ENCODE data around the gene CSRNP2. TPM values are rescaled to one million over a fixed set of nuclear protein-coding genes. Genes with fewer than 3 reads are reported as not detected.

The CSRNP2 gene
- total and polyA plus RNA-seq, 2 experiments from 2014 or later = 6.9 to 30.9 TPM

DNA sequence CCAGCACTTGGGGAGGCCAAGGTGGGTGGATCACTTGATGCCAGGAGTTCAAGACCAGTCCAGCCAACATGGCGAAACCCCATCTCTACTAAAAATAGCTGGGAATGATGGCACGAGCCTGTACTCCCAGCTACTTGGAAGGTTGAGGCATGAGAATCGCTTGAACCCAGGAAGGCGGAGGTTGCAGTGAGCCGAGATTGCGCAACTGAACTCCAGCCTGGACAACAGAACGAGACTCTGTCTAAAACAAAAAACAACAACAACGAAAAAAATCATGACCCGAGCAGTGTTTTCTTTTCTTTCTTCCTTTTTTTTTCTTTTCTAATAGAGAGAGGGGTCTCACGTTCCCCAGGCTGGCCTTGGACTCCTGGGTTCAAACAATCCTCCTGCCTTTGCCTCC, 3.5 kb upstream of the CSRNP2 start:
- TF ChIP-seq, protein P1, sequence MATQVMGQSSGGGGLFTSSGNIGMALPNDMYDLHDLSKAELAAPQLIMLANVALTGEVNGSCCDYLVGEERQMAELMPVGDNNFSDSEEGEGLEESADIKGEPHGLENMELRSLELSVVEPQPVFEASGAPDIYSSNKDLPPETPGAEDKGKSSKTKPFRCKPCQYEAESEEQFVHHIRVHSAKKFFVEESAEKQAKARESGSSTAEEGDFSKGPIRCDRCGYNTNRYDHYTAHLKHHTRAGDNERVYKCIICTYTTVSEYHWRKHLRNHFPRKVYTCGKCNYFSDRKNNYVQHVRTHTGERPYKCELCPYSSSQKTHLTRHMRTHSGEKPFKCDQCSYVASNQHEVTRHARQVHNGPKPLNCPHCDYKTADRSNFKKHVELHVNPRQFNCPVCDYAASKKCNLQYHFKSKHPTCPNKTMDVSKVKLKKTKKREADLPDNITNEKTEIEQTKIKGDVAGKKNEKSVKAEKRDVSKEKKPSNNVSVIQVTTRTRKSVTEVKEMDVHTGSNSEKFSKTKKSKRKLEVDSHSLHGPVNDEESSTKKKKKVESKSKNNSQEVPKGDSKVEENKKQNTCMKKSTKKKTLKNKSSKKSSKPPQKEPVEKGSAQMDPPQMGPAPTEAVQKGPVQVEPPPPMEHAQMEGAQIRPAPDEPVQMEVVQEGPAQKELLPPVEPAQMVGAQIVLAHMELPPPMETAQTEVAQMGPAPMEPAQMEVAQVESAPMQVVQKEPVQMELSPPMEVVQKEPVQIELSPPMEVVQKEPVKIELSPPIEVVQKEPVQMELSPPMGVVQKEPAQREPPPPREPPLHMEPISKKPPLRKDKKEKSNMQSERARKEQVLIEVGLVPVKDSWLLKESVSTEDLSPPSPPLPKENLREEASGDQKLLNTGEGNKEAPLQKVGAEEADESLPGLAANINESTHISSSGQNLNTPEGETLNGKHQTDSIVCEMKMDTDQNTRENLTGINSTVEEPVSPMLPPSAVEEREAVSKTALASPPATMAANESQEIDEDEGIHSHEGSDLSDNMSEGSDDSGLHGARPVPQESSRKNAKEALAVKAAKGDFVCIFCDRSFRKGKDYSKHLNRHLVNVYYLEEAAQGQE (IDR thresholded peaks at IDR 0.05; ENCODE audit: unreplicated experiment) = no peak
- TF ChIP-seq EZH2phosphoT487 (IDR thresholded peaks at IDR 0.05; ENCODE audit: unreplicated experiment) = no peak
- Histone ChIP-seq H3K4me3 (no peak overlapping the region), H3K9me2 (ENCODE audit: insufficient read depth) (no peaks in the 10 kb centered on the region), H3K4me1 (ENCODE audit: insufficient read depth) (peaks cover 6% of the 10 kb centered on the region), H3K27me3 (ENCODE audit: insufficient read depth) (no peaks in the 10 kb centered on the region), H2AFZ (no peak overlapping the region), H3K4me2 (no peak overlapping the region), H4K20me1 (replicated peaks; ENCODE audit: insufficient read depth) (peaks cover 4% of the 10 kb centered on the region), H3F3A (replicated peaks; ENCODE audit: low read depth) (peaks cover 5% of the 10 kb centered on the region; the same call in 1 of the 2 replicates), H3K27ac (ENCODE audit: low read depth) (no peak overlapping the region), H3K79me2 (replicated peaks; ENCODE audit: insufficient read depth) (peaks cover 6% of the 10 kb centered on the region), H3K36me3 (ENCODE audit: insufficient read depth) (no peaks in the 10 kb centered on the region)
- DNase-seq (ENCODE audit: low spot score) (no peak), ATAC-seq (no peak)
- H3K4me1 Mint-ChIP-seq = peaks cover 6% of the 10 kb centered on the region; the same call in 2 of the 3 replicates
- H3K4me3 Mint-ChIP-seq = no peak overlapping the region
- H3K27ac Mint-ChIP-seq = no peak overlapping the region
- H3K36me3 Mint-ChIP-seq (ENCODE audit: low read depth) = peaks cover 3% of the 10 kb centered on the region; the same call in 2 of the 3 replicates
- H3K9me3 Mint-ChIP-seq = no peaks in the 10 kb centered on the region
- H3K27me3 Mint-ChIP-seq (ENCODE audit: insufficient read depth, low read depth, poor library complexity) = peaks cover 11% of the 10 kb centered on the region

DNA sequence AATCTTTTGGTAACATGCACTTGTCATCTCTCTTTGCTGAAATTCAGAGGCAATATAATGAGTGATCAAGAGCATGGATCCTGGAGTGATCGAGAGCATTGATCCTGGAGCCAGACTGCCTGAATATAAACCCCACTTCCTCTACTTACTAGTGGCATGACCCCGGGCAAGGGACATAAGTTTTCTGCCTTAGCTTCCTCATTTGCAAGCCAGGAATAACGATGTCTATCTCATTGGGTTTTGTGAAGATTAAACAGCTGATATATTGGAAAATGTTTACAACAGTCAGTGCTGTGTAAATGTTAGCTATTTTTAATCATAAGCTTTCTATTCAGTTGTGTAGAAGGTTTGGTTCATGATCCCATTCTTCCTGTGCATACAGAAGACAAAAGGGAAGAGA, 2.4 kb upstream of the CSRNP2 start:
- H4K20me1 ChIP-seq (replicated peaks; ENCODE audit: insufficient read depth) = peaks cover 12% of the 10 kb centered on the region
- H3K36me3 Mint-ChIP-seq (ENCODE audit: low read depth) = peaks cover under 1% of the 10 kb centered on the region; the same call in 2 of the 3 replicates
- DNase-seq (ENCODE audit: low spot score) (no peak), ATAC-seq (no peak)
- H3K79me2 ChIP-seq (replicated peaks; ENCODE audit: insufficient read depth) = peaks cover 18% of the 10 kb centered on the region
- H3K27me3 Mint-ChIP-seq (ENCODE audit: insufficient read depth, low read depth, poor library complexity) = peaks cover 11% of the 10 kb centered on the region
- no peak overlapping the region for H3K4me3 ChIP-seq
- no peak overlapping the region for H3K4me2 ChIP-seq
- no peak overlapping the region for H3K27ac ChIP-seq (ENCODE audit: low read depth)
- no peaks in the 10 kb centered on the region for H3K27me3 ChIP-seq (ENCODE audit: insufficient read depth)
- H3K9me2 ChIP-seq (ENCODE audit: insufficient read depth) = no peaks in the 10 kb centered on the region
- no peak overlapping the region for H3K4me3 Mint-ChIP-seq
- no peak overlapping the region for H2AFZ ChIP-seq
- H3K36me3 ChIP-seq (ENCODE audit: insufficient read depth) = no peaks in the 10 kb centered on the region
- peaks cover 12% of the 10 kb centered on the region for H3K4me1 ChIP-seq (ENCODE audit: insufficient read depth)
- H3K27ac Mint-ChIP-seq = no peak overlapping the region
- no peaks in the 10 kb centered on the region for H3K9me3 Mint-ChIP-seq
- H3F3A ChIP-seq (replicated peaks; ENCODE audit: low read depth) = peaks cover 5% of the 10 kb centered on the region; the same call in 1 of the 2 replicates
- H3K4me1 Mint-ChIP-seq = peaks cover 13% of the 10 kb centered on the region
- TF ChIP-seq STAT1 (IDR thresholded peaks at IDR 0.05; ENCODE audit: unreplicated experiment) (no peak), JUNB (IDR thresholded peaks at IDR 0.05; ENCODE audit: unreplicated experiment) (no peak), EZH2phosphoT487 (IDR thresholded peaks at IDR 0.05; ENCODE audit: unreplicated experiment) (no peak), POLR2AphosphoS5 (IDR thresholded peaks at IDR 0.05; ENCODE audit: low read depth) (no peak), ZNF331 (CRISPR knock-in tag; IDR thresholded peaks at IDR 0.05; ENCODE audit: low read depth) (no peak)
- TF ChIP-seq, protein P2, sequence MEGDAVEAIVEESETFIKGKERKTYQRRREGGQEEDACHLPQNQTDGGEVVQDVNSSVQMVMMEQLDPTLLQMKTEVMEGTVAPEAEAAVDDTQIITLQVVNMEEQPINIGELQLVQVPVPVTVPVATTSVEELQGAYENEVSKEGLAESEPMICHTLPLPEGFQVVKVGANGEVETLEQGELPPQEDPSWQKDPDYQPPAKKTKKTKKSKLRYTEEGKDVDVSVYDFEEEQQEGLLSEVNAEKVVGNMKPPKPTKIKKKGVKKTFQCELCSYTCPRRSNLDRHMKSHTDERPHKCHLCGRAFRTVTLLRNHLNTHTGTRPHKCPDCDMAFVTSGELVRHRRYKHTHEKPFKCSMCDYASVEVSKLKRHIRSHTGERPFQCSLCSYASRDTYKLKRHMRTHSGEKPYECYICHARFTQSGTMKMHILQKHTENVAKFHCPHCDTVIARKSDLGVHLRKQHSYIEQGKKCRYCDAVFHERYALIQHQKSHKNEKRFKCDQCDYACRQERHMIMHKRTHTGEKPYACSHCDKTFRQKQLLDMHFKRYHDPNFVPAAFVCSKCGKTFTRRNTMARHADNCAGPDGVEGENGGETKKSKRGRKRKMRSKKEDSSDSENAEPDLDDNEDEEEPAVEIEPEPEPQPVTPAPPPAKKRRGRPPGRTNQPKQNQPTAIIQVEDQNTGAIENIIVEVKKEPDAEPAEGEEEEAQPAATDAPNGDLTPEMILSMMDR (conservative IDR thresholded peaks at IDR 0.05; ENCODE audit: low read depth in 2 of 2) = no peak
- TF ChIP-seq, protein P3, sequence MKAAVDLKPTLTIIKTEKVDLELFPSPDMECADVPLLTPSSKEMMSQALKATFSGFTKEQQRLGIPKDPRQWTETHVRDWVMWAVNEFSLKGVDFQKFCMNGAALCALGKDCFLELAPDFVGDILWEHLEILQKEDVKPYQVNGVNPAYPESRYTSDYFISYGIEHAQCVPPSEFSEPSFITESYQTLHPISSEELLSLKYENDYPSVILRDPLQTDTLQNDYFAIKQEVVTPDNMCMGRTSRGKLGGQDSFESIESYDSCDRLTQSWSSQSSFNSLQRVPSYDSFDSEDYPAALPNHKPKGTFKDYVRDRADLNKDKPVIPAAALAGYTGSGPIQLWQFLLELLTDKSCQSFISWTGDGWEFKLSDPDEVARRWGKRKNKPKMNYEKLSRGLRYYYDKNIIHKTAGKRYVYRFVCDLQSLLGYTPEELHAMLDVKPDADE (IDR thresholded peaks at IDR 0.05) = no peak
- TF ChIP-seq, protein P4, sequence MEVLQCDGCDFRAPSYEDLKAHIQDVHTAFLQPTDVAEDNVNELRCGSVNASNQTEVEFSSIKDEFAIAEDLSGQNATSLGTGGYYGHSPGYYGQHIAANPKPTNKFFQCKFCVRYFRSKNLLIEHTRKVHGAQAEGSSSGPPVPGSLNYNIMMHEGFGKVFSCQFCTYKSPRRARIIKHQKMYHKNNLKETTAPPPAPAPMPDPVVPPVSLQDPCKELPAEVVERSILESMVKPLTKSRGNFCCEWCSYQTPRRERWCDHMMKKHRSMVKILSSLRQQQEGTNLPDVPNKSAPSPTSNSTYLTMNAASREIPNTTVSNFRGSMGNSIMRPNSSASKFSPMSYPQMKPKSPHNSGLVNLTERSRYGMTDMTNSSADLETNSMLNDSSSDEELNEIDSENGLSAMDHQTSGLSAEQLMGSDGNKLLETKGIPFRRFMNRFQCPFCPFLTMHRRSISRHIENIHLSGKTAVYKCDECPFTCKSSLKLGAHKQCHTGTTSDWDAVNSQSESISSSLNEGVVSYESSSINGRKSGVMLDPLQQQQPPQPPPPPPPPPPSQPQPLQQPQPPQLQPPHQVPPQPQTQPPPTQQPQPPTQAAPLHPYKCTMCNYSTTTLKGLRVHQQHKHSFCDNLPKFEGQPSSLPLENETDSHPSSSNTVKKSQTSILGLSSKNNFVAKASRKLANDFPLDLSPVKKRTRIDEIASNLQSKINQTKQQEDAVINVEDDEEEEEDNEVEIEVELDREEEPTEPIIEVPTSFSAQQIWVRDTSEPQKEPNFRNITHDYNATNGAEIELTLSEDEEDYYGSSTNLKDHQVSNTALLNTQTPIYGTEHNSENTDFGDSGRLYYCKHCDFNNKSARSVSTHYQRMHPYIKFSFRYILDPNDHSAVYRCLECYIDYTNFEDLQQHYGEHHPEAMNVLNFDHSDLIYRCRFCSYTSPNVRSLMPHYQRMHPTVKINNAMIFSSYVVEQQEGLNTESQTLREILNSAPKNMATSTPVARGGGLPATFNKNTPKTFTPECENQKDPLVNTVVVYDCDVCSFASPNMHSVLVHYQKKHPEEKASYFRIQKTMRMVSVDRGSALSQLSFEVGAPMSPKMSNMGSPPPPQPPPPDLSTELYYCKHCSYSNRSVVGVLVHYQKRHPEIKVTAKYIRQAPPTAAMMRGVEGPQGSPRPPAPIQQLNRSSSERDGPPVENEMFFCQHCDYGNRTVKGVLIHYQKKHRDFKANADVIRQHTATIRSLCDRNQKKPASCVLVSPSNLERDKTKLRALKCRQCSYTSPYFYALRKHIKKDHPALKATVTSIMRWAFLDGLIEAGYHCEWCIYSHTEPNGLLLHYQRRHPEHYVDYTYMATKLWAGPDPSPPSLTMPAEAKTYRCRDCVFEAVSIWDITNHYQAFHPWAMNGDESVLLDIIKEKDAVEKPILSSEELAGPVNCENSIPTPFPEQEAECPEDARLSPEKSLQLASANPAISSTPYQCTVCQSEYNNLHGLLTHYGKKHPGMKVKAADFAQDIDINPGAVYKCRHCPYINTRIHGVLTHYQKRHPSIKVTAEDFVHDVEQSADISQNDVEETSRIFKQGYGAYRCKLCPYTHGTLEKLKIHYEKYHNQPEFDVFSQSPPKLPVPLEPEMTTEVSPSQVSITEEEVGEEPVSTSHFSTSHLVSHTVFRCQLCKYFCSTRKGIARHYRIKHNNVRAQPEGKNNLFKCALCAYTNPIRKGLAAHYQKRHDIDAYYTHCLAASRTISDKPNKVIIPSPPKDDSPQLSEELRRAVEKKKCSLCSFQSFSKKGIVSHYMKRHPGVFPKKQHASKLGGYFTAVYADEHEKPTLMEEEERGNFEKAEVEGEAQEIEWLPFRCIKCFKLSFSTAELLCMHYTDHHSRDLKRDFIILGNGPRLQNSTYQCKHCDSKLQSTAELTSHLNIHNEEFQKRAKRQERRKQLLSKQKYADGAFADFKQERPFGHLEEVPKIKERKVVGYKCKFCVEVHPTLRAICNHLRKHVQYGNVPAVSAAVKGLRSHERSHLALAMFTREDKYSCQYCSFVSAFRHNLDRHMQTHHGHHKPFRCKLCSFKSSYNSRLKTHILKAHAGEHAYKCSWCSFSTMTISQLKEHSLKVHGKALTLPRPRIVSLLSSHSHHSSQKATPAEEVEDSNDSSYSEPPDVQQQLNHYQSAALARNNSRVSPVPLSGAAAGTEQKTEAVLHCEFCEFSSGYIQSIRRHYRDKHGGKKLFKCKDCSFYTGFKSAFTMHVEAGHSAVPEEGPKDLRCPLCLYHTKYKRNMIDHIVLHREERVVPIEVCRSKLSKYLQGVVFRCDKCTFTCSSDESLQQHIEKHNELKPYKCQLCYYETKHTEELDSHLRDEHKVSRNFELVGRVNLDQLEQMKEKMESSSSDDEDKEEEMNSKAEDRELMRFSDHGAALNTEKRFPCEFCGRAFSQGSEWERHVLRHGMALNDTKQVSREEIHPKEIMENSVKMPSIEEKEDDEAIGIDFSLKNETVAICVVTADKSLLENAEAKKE (CRISPR knock-in tag; IDR thresholded peaks at IDR 0.05) = no peak
